BJ (cell line): ENCODE results near the gene ADTRP. TPM values are rescaled to one million over a fixed set of nuclear protein-coding genes. Genes with fewer than 3 reads are reported as not detected.

ENCODE experiments used
- CTCF ChIA-PET: fragments of 350-600 bp; formaldehyde crosslinking; extraction: SDS; loops from one replicate; lab custom pipeline; 2021; ENCODE audit warnings: antibody characterized with exemption, inconsistent platforms; lab: Yijun Ruan, JAX
- POLR2A ChIA-PET: fragments of 300-600 bp; sonication (Branson Sonifier 250); formaldehyde crosslinking; extraction: SDS; loops from one replicate; lab custom pipeline; 2021; ENCODE audit warnings: antibody characterized with exemption; lab: Charles Lee
- DNase-seq: peaks from one replicate; pipeline ENCODE4 v3.0.0-alpha.2; 2011; ENCODE audit warnings: low read depth
- H3K27me3 ChIP-seq: 2 replicates; pipeline ENCODE4 v1.6.0; 2011; ENCODE audit warnings: low read length; ENCODE audit not compliant: control insufficient read depth, insufficient read depth
- H3K36me3 ChIP-seq: 2 replicates; pipeline ENCODE4 v1.5.1; 2011; ENCODE audit warnings: low read length; ENCODE audit not compliant: control insufficient read depth, insufficient read depth
- H3K4me3 ChIP-seq: 2 replicates; pipeline ENCODE4 v1.5.1; 2011; ENCODE audit warnings: low read depth, mild to moderate bottlenecking, control low read depth, low read length
- CTCF ChIP-seq: IDR thresholded peaks from 2 replicates; pipeline ENCODE4 v1.5.1; 2011; ENCODE audit warnings: low read depth, mild to moderate bottlenecking, control low read depth, inconsistent platforms, low read length, moderate library complexity; ENCODE audit not compliant: insufficient read depth
- polyA plus RNA-seq: library from polyadenylated mRNA; depleted of rRNA; stranded (reverse); fragments of >200 nt; gene quantifications from 2 replicates; pipeline ENCODE4 v1.2.3, GENCODE V29; 2011

Gene ADTRP
- polyA plus RNA-seq, 1 experiment: 0.58 TPM

- CTCF ChIA-PET: interaction anchor here (0.8 to 1.0 kb wide), 3 partner anchors 10 to 17 kb away, joined by 3 to 5 read pairs (median 4); no protein-coding TSS in a partner anchor
These were observed 24.8 kb downstream of the ADTRP start for GRCh38 chr6:11753798-11754197.

GRCh38 chr6:11752360-11752759 lies 26.2 kb downstream of the ADTRP start:
- no peaks in the 10 kb centered on the region for H3K27me3 ChIP-seq
- H3K36me3 ChIP-seq: no peaks in the 10 kb centered on the region
- CTCF ChIA-PET: no interaction called here
- no peak overlapping the region for H3K4me3 ChIP-seq
- no peak for DNase-seq
- no peak for TF ChIP-seq CTCF
- POLR2A ChIA-PET: no interaction called here

More at GRCh38 chr6:11753798-11754197, 24.8 kb downstream of the ADTRP start:
- Histone ChIP-seq H3K36me3 (no peaks in the 10 kb centered on the region), H3K4me3 (no peak overlapping the region), H3K27me3 (no peaks in the 10 kb centered on the region)
- no peak for TF ChIP-seq CTCF
- POLR2A ChIA-PET: no interaction called here
- no peak for DNase-seq

- no peaks in the 10 kb centered on the region for H3K36me3 ChIP-seq
- no peak overlapping the region for H3K4me3 ChIP-seq
- CTCF ChIA-PET: no interaction called here
- TF ChIP-seq CTCF: no peak
- no peaks in the 10 kb centered on the region for H3K27me3 ChIP-seq
- POLR2A ChIA-PET: no interaction called here
- no peak for DNase-seq
These were observed 27.9 kb downstream of the ADTRP start for GRCh38 chr6:11750682-11751081.

GRCh38 chr6:11748591-11749210 lies 29.9 kb downstream of the ADTRP start:
- no peaks in the 10 kb centered on the region for H3K36me3 ChIP-seq
- ChIA-PET CTCF (interaction anchor here (0.8 to 1.2 kb wide), 2 partner anchors 12 to 27 kb away, joined by 3 read pairs; no protein-coding TSS in a partner anchor), POLR2A (no interaction called here)
- H3K4me3 ChIP-seq: no peak overlapping the region
- no peaks in the 10 kb centered on the region for H3K27me3 ChIP-seq
- TF ChIP-seq CTCF: no peak
- DNase-seq: no peak

GRCh38 chr6:11747021-11747420 lies 31.6 kb downstream of the ADTRP start:
- H3K36me3 ChIP-seq: no peaks in the 10 kb centered on the region
- DNase-seq: no peak
- POLR2A ChIA-PET: no interaction called here
- H3K27me3 ChIP-seq: no peaks in the 10 kb centered on the region
- TF ChIP-seq CTCF: no peak
- no peak overlapping the region for H3K4me3 ChIP-seq
- CTCF ChIA-PET: no interaction called here
